GM21825 (cell line): ENCODE results near the gene EME2.

Experiments used
- ATAC-seq: cut with Tn5 transposase; IDR thresholded peaks from one replicate; pipeline ENCODE4 v1.9.1; 2021; ENCODE audit warnings: mild to moderate bottlenecking, moderate library complexity; ENCODE audit not compliant: unreplicated experiment

The EME2 gene

GRCh38 chr16:1745181-1745899 lies 27.3 kb upstream of the EME2 start:
- no peak for ATAC-seq

DNA sequence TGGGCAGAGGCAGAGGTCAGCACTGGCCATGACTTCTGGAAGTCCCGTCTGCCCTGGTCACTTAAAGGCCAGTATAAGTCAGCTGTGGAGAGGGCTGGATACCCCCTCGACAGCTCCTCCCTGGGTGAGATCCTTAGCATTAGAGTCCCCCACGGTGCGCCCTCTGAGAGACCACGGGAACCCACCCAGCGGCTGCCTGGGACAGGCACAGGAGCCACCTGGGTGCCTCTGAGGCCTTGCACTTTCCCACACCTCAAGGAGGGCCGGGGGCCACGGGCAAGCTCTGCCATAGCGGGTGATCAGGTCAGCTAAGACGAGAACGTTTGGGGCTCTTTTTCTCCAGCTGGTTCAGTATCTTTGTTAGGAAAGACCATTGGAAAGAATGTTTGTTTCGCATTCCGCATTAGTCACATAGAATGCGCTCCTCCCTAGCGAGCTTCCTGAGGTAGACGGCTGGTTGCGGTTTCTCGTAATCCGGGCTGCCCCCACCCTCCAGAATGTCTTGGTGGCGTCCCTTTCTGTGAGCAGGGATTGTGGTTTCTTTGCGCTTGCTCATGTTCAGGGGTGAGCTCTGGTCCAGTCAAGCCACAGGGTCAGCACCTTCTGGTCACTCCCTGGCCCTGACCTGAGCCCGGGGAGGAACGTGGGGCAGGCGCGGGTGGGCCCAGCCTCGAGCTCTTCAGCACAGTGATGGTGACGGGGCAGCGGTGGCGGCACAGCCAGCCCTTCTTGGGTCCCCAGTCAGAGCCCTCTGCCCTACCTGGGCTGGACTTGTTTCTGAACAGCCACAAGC lies 26.5 kb upstream of the EME2 start:
- no peak for ATAC-seq

DNA sequence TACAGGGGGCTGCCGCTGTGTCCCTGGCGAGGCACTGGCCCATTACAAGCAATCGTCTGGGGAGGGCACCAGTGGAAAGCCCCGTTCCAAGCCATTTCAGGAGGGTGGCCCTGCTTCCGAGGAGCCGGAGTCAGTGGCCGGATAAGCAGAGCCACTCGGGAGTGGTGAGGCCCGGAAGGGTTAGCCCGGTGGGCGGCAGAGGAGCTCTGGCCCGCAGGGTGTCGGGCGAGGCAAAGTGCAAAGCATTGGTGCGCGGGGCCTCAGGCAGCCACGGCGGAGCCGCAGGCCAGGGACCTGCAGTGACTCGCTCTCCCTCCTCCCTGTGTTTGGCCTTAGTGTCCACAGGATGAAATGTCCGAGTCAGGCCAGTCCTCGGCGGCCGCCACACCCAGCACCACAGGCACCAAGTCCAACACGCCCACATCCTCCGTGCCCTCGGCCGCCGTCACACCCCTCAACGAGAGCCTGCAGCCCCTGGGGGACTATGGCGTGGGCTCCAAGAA lies 25.9 kb upstream of the EME2 start:
- ATAC-seq, result no peak

GRCh38 chr16:1747934-1748333 lies 24.7 kb upstream of the EME2 start:
- no peak for ATAC-seq

DNA sequence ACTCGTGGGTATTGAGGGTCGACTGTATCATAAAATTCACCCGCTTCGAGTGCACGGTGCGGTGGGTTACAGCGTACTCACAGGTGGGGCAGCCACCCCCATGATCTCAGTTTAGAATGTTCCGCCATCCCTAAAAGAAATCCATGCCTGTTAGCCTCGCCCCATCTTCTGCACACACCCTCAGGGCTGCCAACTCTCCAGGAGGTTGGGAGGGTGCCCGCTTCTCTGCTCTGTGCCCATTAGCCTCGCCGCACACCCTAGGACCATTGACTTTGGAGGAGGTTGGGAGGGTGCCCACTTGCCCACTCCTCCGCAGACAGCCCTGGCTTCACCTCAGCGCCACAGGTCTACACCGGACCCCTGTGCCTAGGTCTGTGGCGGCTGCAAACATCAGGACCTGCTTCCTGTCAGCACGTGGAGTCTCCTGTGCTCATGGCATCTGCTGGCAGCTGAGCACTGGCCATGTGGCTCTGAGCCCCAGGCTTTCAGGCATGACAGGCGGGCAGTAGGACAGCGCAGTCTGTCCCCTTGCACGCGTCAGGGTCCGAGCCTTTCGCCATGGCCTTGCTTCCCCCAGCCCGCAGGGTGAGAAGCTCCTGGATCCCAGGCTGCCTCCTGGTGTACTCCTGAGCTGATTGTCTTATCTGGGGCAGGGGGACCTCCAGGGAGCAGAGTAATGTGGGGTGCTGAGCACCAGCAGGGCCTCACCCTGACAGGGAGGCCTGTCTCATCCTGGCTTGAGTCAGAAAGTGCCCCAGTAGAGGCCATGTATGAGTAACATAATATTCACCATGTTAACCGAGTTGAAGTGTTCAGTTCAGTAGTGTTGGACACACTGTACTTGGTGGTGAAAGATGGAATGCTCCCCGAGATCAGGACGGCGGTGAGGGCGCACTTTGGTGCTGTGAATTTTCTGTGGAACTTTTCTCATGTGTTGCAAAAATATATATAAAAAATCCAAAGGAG lies 23.2 kb upstream of the EME2 start:
- ATAC-seq, result no peak

DNA sequence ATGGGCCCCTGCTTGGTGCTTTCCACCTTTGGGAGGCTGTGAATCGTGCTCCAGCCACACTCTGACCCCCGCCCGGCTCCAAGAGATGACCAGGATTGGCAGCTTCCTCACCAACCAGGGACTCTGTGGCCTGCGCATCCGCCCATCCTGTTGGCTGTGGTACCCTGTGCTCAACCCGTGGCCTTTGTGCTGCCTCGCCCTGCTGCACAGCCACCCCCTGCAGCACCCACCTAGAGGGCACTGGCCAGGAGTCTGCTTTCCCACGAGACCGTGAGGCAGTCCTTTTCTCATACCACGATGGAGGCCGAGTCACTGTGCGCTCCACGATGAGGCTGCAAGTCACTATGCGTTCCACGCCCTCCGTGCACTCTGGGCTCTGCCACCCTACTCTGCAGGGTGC lies 20.7 kb upstream of the EME2 start:
- no peak for ATAC-seq

- ATAC-seq, result no peak
Observed at GRCh38 chr16:1752853-1753252, 19.8 kb upstream of the EME2 start.

GRCh38 chr16:1754204-1754603 lies 18.4 kb upstream of the EME2 start:
- no peak for ATAC-seq

GRCh38 chr16:1757714-1758461 lies 14.7 kb upstream of the EME2 start:
- ATAC-seq, result no peak

DNA sequence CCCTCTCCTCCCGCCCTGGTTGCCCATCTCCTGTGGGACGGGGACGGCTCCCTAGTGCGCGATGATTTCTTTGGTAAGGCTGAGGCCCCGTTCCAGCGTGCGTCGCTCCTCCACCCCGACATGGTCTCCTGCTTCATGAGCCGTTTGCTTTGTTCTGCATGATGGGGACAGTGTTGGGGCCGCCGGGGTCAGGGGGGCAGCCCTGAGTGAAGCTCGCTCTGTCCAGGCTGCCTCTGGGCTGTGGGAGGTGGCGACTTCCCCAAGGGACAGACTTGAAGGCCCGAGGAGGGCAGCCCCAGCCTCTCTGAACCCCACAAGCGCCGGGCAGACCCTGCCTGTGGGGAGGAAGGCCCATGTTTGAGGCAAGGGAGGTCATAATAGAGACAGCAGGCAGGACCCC lies 13.7 kb upstream of the EME2 start:
- ATAC-seq, result no peak

DNA sequence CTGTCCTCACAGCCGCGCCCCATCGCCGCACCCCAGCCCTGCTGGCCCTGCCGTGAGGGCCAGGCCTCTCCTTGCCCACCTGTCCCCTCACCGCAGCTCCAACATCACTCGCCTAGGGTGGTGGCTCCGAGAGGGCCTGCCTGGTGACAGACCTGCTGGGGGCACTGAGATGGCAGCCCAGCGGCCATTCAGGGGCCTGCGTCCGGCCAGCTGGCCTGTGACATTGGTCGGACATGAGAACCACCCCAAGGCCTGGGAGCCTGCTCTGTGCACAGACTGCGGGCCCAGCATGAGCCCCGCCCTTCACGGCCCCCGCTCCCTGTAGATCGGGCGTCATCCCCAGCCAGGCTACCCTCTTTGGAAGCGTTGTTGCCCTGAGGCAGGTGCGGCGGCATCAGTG lies 13.1 kb upstream of the EME2 start:
- ATAC-seq, result no peak

DNA sequence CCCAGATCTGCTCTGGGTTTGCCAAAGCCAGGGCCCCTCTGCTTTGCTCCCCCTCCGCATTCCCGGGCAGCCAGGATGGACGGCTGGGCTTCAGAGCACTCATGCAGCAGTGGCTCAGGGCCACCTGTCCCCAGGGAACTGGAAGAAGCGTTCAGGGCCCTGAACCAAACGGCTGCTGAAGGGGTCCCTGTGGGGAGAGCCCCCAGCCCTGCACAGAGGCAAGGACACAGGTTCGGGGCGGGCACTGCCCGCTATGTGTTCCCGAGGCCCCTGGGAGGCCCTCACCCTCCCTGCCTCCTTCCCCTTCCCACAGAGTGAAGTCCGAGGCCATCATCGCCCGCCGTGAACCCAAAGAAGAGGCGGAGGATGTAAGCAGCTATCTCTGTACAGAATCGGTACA lies 11.7 kb upstream of the EME2 start:
- no peak for ATAC-seq

GRCh38 chr16:1761751-1762150 lies 10.9 kb upstream of the EME2 start:
- no peak for ATAC-seq

GRCh38 chr16:1762196-1762878 lies 10.3 kb upstream of the EME2 start:
- no peak for ATAC-seq

DNA sequence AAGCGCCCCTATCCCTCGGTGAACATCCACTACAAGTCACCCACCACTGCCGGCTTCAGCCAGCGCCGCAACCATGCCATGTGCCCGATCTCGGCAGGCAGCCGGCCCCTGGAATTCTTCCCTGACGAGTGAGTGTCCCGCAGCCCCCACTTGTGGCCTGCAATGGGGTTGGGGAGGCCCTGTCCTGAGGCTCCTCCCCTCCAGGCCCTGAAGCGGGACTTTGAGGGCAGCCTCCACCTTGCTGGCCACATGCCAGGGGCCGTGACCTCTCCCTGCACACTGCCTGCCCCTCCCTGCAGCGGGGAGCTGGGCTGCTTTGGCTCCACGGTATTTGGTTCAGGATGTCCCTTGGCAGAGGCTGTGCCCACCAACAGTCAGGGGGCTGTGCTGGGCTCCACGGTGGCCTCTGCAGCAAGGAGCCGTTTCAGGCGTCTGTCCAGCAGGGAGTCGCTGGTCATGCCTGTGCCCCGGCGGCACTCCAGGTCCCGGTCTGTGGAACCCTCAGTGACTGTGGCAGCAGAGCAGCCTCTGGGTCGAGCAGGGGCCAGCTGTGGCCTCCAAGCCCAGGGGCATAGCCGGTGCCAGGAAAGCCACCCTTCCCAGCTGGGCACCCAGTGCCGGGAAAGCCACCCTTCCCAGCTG lies 9.6 kb upstream of the EME2 start:
- no peak for ATAC-seq

DNA sequence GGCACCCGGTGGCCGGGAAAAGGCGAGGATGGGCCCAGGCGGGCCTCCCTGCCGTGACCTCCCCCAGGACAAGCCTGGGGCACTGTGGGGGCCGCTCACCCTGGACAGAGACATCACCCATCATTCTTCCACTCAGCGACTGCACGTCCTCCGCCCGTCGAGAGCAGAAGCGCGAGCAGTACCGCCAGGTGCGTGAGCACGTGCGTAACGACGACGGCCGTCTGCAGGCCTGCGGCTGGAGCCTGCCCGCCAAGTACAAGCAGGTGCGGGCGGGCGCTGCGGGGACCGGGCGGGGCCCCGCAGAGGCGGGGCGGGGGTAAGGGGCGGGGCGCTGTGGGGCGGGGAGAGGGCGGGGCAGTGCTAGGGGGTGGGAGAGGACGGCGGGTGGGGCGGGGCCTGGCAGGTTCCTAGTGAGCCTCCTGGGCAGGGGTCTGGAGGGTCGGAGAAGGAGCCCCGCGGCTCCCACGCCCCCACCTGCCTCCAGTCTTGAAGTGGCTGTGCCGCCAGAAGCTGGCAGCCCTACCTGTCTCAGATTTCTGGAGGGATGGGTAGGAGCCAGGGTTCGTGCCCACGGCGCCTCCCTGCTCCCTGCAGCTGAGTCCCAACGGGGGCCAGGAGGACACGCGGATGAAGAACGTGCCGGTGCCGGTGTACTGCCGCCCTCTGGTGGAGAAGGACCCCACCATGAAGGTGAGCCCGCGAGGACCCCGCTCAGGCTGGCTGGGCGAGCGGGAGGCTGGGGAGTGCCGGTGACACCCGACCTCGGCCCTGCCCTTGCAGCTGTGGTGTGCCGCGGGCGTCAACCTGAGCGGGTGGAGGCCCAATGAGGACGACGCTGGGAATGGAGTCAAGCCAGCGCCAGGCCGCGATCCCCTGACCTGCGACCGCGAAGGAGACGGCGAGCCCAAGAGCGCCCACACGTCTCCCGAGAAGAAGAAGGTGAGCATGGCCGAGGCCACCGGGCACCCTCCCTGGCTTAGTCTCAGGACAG lies 8.8 kb upstream of the EME2 start:
- no peak for ATAC-seq

- ATAC-seq, result no peak
Observed at GRCh38 chr16:1764971-1765370, 7.6 kb upstream of the EME2 start.

- no peak for ATAC-seq
Observed at GRCh38 chr16:1765826-1766225, 6.8 kb upstream of the EME2 start.
